HEK293 (cell line): ENCODE results near the gene FGD1.

Source experiments
- CTCF ChIA-PET: fragments of 350-600 bp; formaldehyde crosslinking; extraction: SDS; loops from one replicate; lab custom pipeline; 2021; ENCODE audit warnings: antibody characterized with exemption; lab: Yijun Ruan, JAX
- POLR2A ChIA-PET: fragments of 300-600 bp; formaldehyde crosslinking; extraction: SDS; loops from one replicate; lab custom pipeline; 2020; ENCODE audit warnings: antibody characterized with exemption, inconsistent platforms; lab: Yijun Ruan, JAX
- H3K27ac ChIP-seq: fragments of 200-500 bp; sonication (Bioruptor generic); 2 replicates; pipeline ENCODE4 v1.5.1; 2014; ENCODE audit warnings: low read depth, low read length, control low read depth, inconsistent platforms; ENCODE audit errors: extremely low read depth
- H3K36me3 ChIP-seq, 2 experiments: fragments of 200-500 bp in 1 of 2; sonication (Bioruptor generic) in 1 of 2; 1 replicate in 1 of 2; 2 replicates in 1 of 2; pipeline ENCODE4 v1.5.1; 2014 to 2017; ENCODE audit warnings: inconsistent platforms in 2 of 2, low read length in 2 of 2; ENCODE audit not compliant: control insufficient read depth in 2 of 2, insufficient read depth in 1 of 2
- H3K4me1 ChIP-seq: fragments of 200-500 bp; sonication (Bioruptor generic); 2 replicates; pipeline ENCODE4 v1.5.1; 2014; ENCODE audit warnings: mild to moderate bottlenecking, low read length, inconsistent platforms; ENCODE audit not compliant: control insufficient read depth, insufficient read depth
- H3K4me3 ChIP-seq: 2 replicates; pipeline ENCODE4 v1.5.1; 2011; ENCODE audit warnings: low read depth, mild to moderate bottlenecking, control low read depth, low read length, moderate library complexity
- H3K9me3 ChIP-seq: fragments of 200-500 bp; sonication (Bioruptor generic); 2 replicates; pipeline ENCODE4 v1.5.1; 2014; ENCODE audit warnings: low read depth, low read length, inconsistent platforms; ENCODE audit not compliant: control insufficient read depth, insufficient read depth
- GFI1B ChIP-seq: fragments of 450-650 bp; formaldehyde crosslinking; IDR thresholded peaks from 2 replicates; pipeline ENCODE4 v1.5.1; 2016; ENCODE audit warnings: missing biosample characterization, missing genetic modification characterization
- GLI4 ChIP-seq: fragments of 450-650 bp; formaldehyde crosslinking; IDR thresholded peaks from 2 replicates; pipeline ENCODE4 v1.5.1; 2016; ENCODE audit warnings: missing biosample characterization, missing genetic modification characterization
- HOXA7 ChIP-seq: sonication (generic); formaldehyde crosslinking; IDR thresholded peaks from 2 replicates; pipeline ENCODE4 v1.8.1; 2022; ENCODE audit warnings: missing genetic modification reagents, borderline replicate concordance
- HOXD13 ChIP-seq: sonication (generic); formaldehyde crosslinking; IDR thresholded peaks from 2 replicates; pipeline ENCODE4 v1.8.0; 2022; ENCODE audit warnings: missing genetic modification reagents, borderline replicate concordance
- KLF8 ChIP-seq: fragments of 450-650 bp; formaldehyde crosslinking; IDR thresholded peaks from 2 replicates; pipeline ENCODE4 v1.5.1; 2016; ENCODE audit warnings: missing biosample characterization, missing genetic modification characterization
- OVOL3 ChIP-seq: fragments of 450-650 bp; formaldehyde crosslinking; IDR thresholded peaks from 2 replicates; pipeline ENCODE4 v1.5.1; 2016; ENCODE audit warnings: missing biosample characterization, missing genetic modification characterization
- PRDM1 ChIP-seq: fragments of 450-650 bp; formaldehyde crosslinking; IDR thresholded peaks from 2 replicates; pipeline ENCODE4; 2016; ENCODE audit warnings: missing biosample characterization, missing genetic modification characterization
- RBAK ChIP-seq: fragments of 450-650 bp; formaldehyde crosslinking; IDR thresholded peaks from 2 replicates; pipeline ENCODE4 v1.5.1; 2016; ENCODE audit warnings: missing biosample characterization, missing genetic modification characterization
- TRIM28 ChIP-seq: IDR thresholded peaks from 2 replicates; pipeline ENCODE4 v1.6.1; 2011; ENCODE audit warnings: low read length, control low read depth, borderline replicate concordance
- ZFP37 ChIP-seq: fragments of 450-650 bp; formaldehyde crosslinking; IDR thresholded peaks from 2 replicates; pipeline ENCODE4 v1.5.1; 2016; ENCODE audit warnings: missing biosample characterization, missing genetic modification characterization
- ZNF114 ChIP-seq: fragments of 450-650 bp; formaldehyde crosslinking; IDR thresholded peaks from 2 replicates; pipeline ENCODE4 v1.5.0; 2017; ENCODE audit warnings: missing biosample characterization, missing genetic modification characterization
- ZNF169 ChIP-seq: fragments of 450-650 bp; formaldehyde crosslinking; IDR thresholded peaks from 2 replicates; pipeline ENCODE4 v1.5.1; 2016; ENCODE audit warnings: missing biosample characterization, missing genetic modification characterization
- ZNF221 ChIP-seq: fragments of 450-650 bp; formaldehyde crosslinking; IDR thresholded peaks from 2 replicates; pipeline ENCODE4 v1.5.1; 2017; ENCODE audit warnings: missing biosample characterization, missing genetic modification characterization, borderline replicate concordance
- ZNF311 ChIP-seq: fragments of 450-650 bp; formaldehyde crosslinking; IDR thresholded peaks from 2 replicates; pipeline ENCODE4 v1.5.1; 2017; ENCODE audit warnings: missing biosample characterization, missing genetic modification characterization, borderline replicate concordance
- ZNF324 ChIP-seq: fragments of 450-650 bp; formaldehyde crosslinking; IDR thresholded peaks from 2 replicates; pipeline ENCODE4 v1.5.1; 2016; ENCODE audit warnings: missing biosample characterization, missing genetic modification characterization
- ZNF366 ChIP-seq: fragments of 450-650 bp; formaldehyde crosslinking; conservative IDR thresholded peaks from 2 replicates; pipeline ENCODE4 v1.5.1; 2016; ENCODE audit warnings: missing biosample characterization, missing genetic modification characterization
- ZNF391 ChIP-seq: fragments of 450-650 bp; formaldehyde crosslinking; IDR thresholded peaks from 2 replicates; pipeline ENCODE4 v1.5.1; 2016; ENCODE audit warnings: low read depth, missing biosample characterization, missing genetic modification characterization, borderline replicate concordance
- ZNF585B ChIP-seq: fragments of 450-650 bp; formaldehyde crosslinking; IDR thresholded peaks from 2 replicates; pipeline ENCODE4 v1.5.1; 2016; ENCODE audit warnings: missing biosample characterization, missing genetic modification characterization
- ZNF654 ChIP-seq: fragments of 450-650 bp; formaldehyde crosslinking; IDR thresholded peaks from 2 replicates; pipeline ENCODE4 v1.5.1; 2016; ENCODE audit warnings: low read depth, missing biosample characterization, missing genetic modification characterization
- ZNF747 ChIP-seq: fragments of 450-650 bp; formaldehyde crosslinking; IDR thresholded peaks from 2 replicates; pipeline ENCODE4 v1.5.1; 2016; ENCODE audit warnings: missing biosample characterization, missing genetic modification characterization
- TF ChIP-seq, protein P1 (sequence below): fragments of 450-650 bp; formaldehyde crosslinking; IDR thresholded peaks from 2 replicates; pipeline ENCODE4 v1.5.1; 2016; ENCODE audit warnings: missing biosample characterization, missing genetic modification characterization
- TF ChIP-seq, protein P2 (sequence below): fragments of 450-650 bp; formaldehyde crosslinking; IDR thresholded peaks from 2 replicates; pipeline ENCODE4 v1.5.1; 2016; ENCODE audit warnings: missing biosample characterization, missing genetic modification characterization, low read depth
- TF ChIP-seq, protein P3 (sequence below): fragments of 450-650 bp; formaldehyde crosslinking; IDR thresholded peaks from 2 replicates; pipeline ENCODE4 v1.5.1; 2016; ENCODE audit warnings: missing biosample characterization, missing genetic modification characterization

Gene FGD1

DNA sequence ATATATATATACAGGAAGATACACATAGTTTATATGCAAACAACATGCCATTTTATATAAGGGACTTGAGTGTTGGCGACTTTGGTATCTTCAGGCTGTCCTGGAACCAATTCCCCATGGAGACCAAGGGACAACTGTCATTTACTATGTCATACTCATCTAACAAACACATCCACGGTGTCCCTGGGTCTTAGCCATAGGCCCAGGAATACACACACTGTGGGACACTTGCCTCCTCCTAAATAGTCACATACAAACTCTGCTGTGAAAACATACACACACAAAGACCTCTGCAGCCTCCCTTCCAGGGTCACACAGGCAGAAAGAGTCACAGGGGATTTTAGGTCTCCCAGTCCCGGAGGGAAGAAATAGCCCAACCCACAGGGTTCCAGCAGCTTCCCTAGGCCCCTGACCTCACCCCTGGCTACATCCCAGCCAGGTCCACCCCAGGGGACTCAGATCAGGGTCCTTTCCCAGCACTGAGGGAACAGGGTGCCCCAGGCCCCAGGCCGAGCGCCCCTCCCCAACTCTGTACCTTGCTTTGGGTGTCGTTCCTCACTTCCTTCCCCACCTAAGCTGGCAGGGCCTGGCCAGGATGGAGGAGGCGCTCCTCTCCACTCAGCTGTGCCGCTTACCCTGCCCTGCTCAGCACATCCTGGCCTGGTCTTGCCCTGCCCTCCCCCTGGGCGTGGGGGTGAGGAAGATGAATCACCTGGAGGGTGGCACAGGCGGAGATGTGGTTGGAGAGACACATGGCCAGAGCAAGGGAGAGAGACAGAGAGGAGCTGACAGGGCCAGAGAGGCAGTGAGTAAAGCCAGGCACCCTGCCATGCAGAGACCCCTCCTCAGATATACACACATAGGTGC, 21.8 kb downstream of the FGD1 start:
- H3K4me3 ChIP-seq = no peak overlapping the region
- ChIA-PET CTCF (no interaction called here), POLR2A (no interaction called here)
- TF ChIP-seq OVOL3 (tag by site-specific recombination) = no peak
- H3K9me3 ChIP-seq = no peaks in the 10 kb centered on the region; the same call in 1 of the 2 replicates
- peaks cover 0 to 12% of the 10 kb centered on the region in 2 experiments; a peak in 2 of 3 replicates for H3K36me3 ChIP-seq
- no peak overlapping the region for H3K27ac ChIP-seq
- peaks cover 2% of the 10 kb centered on the region; the same call in 1 of the 2 replicates for H3K4me1 ChIP-seq

DNA sequence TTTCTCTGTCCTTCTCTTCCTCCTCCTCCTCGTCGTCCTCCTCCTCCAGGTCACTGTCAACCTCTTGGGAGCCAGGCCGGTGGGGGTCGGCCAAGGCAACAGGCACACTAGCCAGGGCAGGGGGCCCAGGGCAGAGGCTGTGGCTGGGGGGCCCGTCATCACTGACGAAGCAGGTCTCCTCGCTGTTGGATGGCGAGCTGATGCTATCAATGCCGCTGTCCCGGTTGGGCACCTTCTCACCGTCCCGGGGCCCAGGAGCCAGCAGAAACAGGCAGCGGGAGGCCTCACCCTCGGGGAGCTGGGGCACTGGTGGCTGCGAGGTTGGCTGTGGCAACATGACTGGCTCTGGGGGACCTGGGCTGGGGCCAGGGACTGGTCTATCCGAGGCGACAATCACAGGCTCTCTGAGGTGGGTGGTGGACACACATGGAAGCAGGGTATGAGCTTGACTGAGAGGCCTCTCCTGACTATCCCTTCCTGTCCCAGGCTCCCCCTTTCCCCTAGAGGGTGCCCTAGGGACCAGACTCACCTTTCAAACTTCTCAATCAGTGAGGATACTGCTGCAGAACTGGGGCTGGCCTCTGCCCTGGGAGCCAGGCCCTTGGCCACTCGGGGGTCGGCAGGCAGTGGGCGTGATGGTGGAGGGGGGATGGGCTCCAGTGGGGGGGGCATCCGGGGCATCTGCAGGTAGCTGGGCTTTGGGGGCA, 25.8 kb downstream of the FGD1 start:
- Histone ChIP-seq H3K9me3 (no peaks in the 10 kb centered on the region; the same call in 1 of the 2 replicates), H3K4me1 (no peaks in the 10 kb centered on the region), H3K36me3 (peaks cover 9 to 47% of the 10 kb centered on the region in 2 experiments; a peak in 2 of 3 replicates), H3K27ac (no peak overlapping the region), H3K4me3 (no peak overlapping the region)
- ChIA-PET CTCF (interaction anchor here (0.6 kb wide), 1 partner anchor 63 kb away, joined by 4 read pairs; no protein-coding TSS in a partner anchor), POLR2A (interaction anchor here (0.7 kb wide), 1 partner anchor 89 kb away, joined by 3 read pairs; no protein-coding TSS in a partner anchor)
- TF ChIP-seq ZNF747 (tag by site-specific recombination) = no peak
- no peak for TF ChIP-seq RBAK (tag by site-specific recombination)

DNA sequence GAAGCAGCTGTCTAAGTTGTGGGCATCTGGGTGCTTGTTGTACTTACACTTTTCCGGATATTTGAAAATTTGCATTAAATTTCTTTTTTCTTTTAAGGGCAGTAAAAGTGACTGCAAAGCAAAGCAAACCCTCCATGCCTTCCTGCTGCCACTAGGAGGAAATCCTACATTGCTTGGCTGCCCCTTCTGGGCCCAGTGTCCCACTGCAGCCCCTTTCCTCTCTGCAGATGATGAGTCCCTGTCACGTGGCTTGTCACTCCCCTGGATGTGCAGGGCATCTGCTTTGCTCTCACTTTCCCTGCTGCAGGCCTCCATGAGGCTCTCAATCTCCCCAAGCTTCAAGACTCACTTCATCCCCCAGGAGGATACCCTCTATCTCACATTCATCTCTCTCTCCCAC, 43.1 kb downstream of the FGD1 start:
- ChIA-PET POLR2A (no interaction called here), CTCF (interaction anchor here (0.6 kb wide), 1 partner anchor 10 kb away, joined by 4 read pairs; no protein-coding TSS in a partner anchor)
- TF ChIP-seq KLF8 (tag by site-specific recombination) = no peak
- TF ChIP-seq ZNF654 = peak; percentile 7; the same call in 1 of the 2 replicates
- TF ChIP-seq, protein P1, sequence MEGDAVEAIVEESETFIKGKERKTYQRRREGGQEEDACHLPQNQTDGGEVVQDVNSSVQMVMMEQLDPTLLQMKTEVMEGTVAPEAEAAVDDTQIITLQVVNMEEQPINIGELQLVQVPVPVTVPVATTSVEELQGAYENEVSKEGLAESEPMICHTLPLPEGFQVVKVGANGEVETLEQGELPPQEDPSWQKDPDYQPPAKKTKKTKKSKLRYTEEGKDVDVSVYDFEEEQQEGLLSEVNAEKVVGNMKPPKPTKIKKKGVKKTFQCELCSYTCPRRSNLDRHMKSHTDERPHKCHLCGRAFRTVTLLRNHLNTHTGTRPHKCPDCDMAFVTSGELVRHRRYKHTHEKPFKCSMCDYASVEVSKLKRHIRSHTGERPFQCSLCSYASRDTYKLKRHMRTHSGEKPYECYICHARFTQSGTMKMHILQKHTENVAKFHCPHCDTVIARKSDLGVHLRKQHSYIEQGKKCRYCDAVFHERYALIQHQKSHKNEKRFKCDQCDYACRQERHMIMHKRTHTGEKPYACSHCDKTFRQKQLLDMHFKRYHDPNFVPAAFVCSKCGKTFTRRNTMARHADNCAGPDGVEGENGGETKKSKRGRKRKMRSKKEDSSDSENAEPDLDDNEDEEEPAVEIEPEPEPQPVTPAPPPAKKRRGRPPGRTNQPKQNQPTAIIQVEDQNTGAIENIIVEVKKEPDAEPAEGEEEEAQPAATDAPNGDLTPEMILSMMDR (tag by site-specific recombination) = peak; percentile 48; the same call in 1 of the 2 replicates
- no peak for TF ChIP-seq ZNF221
- TF ChIP-seq PRDM1 (tag by site-specific recombination) = peak; percentile 28; the same call in 1 of the 2 replicates
- no peak for TF ChIP-seq ZNF324
- TF ChIP-seq GFI1B (tag by site-specific recombination) = no peak
- no peak for TF ChIP-seq TRIM28
- TF ChIP-seq ZNF366 (tag by site-specific recombination) = no peak
- no peak for TF ChIP-seq GLI4
- Histone ChIP-seq H3K4me3 (no peak overlapping the region), H3K36me3 (peaks cover 12 to 60% of the 10 kb centered on the region in 2 experiments; a peak in 2 of 3 replicates), H3K4me1 (no peaks in the 10 kb centered on the region), H3K9me3 (no peaks in the 10 kb centered on the region), H3K27ac (no peak overlapping the region)

DNA sequence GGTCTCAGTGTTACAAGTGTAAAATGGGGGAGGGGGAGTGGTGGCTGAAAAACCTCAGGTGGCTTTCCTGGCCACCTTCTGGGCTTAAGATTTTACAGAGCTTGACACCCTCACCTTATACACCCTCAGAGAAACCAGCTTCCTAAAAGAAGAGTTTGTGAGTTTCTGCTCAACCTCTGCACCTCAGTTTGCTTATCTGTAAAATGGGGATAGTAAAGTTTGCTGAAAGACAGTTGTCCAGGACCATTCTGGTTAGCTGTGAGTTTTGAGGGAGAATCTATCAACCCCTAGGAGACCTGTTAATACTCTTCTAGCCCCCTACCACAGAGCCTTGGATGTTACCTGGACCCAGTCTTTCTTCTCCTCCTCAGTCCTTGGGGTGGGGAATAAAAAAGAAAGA, 46.1 kb downstream of the FGD1 start:
- Histone ChIP-seq H3K4me1 (no peaks in the 10 kb centered on the region), H3K9me3 (no peaks in the 10 kb centered on the region), H3K4me3 (no peak overlapping the region), H3K36me3 (peaks cover 15 to 62% of the 10 kb centered on the region in 2 experiments; a peak in 2 of 3 replicates), H3K27ac (no peak overlapping the region)
- ChIA-PET POLR2A (no interaction called here), CTCF (no interaction called here)
- TF ChIP-seq HOXA7 (CRISPR knock-in tag) (no peak), HOXD13 (CRISPR knock-in tag) (no peak), ZFP37 (tag by site-specific recombination) (no peak), ZNF585B (tag by site-specific recombination) (no peak), ZNF391 (no peak), ZNF311 (tag by site-specific recombination) (no peak), ZNF114 (no peak), ZNF324 (no peak), ZNF747 (tag by site-specific recombination) (no peak), ZNF169 (tag by site-specific recombination) (no peak)
- TF ChIP-seq, protein P2, sequence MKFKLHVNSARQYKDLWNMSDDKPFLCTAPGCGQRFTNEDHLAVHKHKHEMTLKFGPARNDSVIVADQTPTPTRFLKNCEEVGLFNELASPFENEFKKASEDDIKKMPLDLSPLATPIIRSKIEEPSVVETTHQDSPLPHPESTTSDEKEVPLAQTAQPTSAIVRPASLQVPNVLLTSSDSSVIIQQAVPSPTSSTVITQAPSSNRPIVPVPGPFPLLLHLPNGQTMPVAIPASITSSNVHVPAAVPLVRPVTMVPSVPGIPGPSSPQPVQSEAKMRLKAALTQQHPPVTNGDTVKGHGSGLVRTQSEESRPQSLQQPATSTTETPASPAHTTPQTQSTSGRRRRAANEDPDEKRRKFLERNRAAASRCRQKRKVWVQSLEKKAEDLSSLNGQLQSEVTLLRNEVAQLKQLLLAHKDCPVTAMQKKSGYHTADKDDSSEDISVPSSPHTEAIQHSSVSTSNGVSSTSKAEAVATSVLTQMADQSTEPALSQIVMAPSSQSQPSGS = no peak
- TF ChIP-seq, protein P3, sequence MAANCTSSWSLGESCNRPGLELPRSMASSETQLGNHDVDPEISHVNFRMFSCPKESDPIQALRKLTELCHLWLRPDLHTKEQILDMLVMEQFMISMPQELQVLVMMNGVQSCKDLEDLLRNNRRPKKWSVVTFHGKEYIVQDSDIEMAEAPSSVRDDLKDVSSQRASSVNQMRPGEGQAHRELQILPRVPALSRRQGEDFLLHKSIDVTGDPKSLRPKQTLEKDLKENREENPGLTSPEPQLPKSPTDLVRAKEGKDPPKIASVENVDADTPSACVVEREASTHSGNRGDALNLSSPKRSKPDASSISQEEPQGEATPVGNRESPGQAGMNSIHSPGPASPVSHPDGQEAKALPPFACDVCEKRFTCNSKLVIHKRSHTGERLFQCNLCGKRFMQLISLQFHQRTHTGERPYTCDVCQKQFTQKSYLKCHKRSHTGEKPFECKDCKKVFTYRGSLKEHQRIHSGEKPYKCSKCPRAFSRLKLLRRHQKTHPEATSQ (tag by site-specific recombination) = no peak
